ENCODE data around the gene GNG7. TPM values are rescaled to one million over a fixed set of nuclear protein-coding genes. Genes with fewer than 3 reads are reported as not detected.

Gene GNG7
- total and polyA plus RNA-seq, 2 donors (not counting 3 experiments of a cell fraction or from before 2014, with no cell fraction given) = 0.29 to 0.84 TPM

DNA sequence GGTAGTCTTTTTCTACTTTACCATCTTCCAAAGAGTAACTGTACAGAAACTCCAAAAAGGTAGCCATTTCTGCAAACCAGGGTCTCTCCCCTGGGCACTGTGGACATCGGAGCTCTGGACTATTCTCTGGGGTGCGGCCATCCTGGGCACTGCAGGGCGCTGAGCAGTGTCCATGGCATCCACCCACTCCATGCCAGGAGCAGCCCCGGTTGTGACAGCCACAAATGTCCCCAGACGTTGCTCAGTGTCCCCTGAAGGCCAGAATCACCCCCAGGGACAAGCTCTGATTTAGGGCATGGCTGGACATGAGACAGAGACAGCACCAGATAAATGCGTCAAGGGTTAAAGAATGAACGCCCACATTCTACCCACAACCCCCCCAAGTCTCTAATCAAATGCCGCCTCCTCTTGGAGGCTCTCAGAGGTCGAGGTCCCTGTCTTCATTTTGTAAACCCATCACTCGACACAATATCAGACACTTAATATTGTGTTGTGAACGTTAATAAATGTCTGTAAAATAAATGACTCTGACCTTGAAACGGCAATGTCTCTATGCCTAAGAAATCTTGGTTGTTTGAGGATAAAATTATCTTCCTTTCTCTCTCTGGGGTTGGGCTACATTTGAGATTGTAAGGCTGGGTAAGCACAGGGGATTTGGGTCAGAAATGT lies 8.9 kb downstream of the GNG7 start:
- dilution Hi-C loops (cut with MboI; ENCODE audit: extremely low pct_ligation_motif_present, low sequenced_read_pairs) = loop anchor here (10.0 kb wide), 1 partner anchor 61 kb away; no protein-coding TSS in a partner anchor
- ChIA-PET POLR2A (no interaction called here), CTCF (no interaction called here)
- no peaks in the 10 kb centered on the region for H3K9me1 ChIP-seq (replicated peaks; ENCODE audit: control insufficient read depth, extremely low read depth, insufficient read depth, low read length)
- no peak overlapping the region for H3K4me3 ChIP-seq (replicated peaks in 1 of 3; ENCODE audit: insufficient read depth in 1 of 3, low read depth in 1 of 3, low read length in 3 of 3)
- no peak overlapping the region for H3K27ac ChIP-seq (ENCODE audit: insufficient read depth, low read depth, low read length)
- no peak for TF ChIP-seq EZH2 (IDR thresholded peaks at IDR 0.05; ENCODE audit: borderline replicate concordance, low read depth, low read length, severe bottlenecking)
- no peak for TF ChIP-seq GATA2 (IDR thresholded peaks at IDR 0.05; ENCODE audit: insufficient read depth, insufficient read length, low read depth, low read length)
- TF ChIP-seq POLR2AphosphoS5 (IDR thresholded peaks at IDR 0.05; ENCODE audit: insufficient read depth, low read depth, low read length) = no peak
- TF ChIP-seq JUN (IDR thresholded peaks at IDR 0.05; ENCODE audit: borderline replicate concordance, insufficient read depth, insufficient read length, low read depth) = no peak
- TF ChIP-seq, protein P1, sequence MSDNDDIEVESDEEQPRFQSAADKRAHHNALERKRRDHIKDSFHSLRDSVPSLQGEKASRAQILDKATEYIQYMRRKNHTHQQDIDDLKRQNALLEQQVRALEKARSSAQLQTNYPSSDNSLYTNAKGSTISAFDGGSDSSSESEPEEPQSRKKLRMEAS (IDR thresholded peaks at IDR 0.05; ENCODE audit: insufficient read depth, insufficient read length) = no peak
- no peak for TF ChIP-seq MYC (IDR thresholded peaks at IDR 0.05; ENCODE audit: low read depth, low read length)
- TF ChIP-seq, protein P2, sequence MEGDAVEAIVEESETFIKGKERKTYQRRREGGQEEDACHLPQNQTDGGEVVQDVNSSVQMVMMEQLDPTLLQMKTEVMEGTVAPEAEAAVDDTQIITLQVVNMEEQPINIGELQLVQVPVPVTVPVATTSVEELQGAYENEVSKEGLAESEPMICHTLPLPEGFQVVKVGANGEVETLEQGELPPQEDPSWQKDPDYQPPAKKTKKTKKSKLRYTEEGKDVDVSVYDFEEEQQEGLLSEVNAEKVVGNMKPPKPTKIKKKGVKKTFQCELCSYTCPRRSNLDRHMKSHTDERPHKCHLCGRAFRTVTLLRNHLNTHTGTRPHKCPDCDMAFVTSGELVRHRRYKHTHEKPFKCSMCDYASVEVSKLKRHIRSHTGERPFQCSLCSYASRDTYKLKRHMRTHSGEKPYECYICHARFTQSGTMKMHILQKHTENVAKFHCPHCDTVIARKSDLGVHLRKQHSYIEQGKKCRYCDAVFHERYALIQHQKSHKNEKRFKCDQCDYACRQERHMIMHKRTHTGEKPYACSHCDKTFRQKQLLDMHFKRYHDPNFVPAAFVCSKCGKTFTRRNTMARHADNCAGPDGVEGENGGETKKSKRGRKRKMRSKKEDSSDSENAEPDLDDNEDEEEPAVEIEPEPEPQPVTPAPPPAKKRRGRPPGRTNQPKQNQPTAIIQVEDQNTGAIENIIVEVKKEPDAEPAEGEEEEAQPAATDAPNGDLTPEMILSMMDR (IDR thresholded peaks at IDR 0.05; ENCODE audit: extremely low read depth in 1 of 2, insufficient read depth in 1 of 2, low read depth in 1 of 2, low read length in 2 of 2) = no peak
- TF ChIP-seq POLR2A (IDR thresholded peaks at IDR 0.05; ENCODE audit: low read depth, low read length) = no peak
- no peak for TF ChIP-seq FOS (IDR thresholded peaks at IDR 0.05; ENCODE audit: borderline replicate concordance, insufficient read depth, low read length)
- H3K9me3 ChIP-seq (replicated peaks; ENCODE audit: control insufficient read depth, insufficient read depth, low read length) = no peaks in the 10 kb centered on the region
- H3K27me3 ChIP-seq (ENCODE audit: control insufficient read depth in 2 of 2, insufficient read depth in 2 of 2, low read length in 2 of 2) = no peaks in the 10 kb centered on the region
- intact Hi-C loops (cut with micrococcal nuclease) = no loop called here
- H3K79me2 ChIP-seq (ENCODE audit: control insufficient read depth, insufficient read depth, low read length) = no peaks in the 10 kb centered on the region
- H3K36me3 ChIP-seq (ENCODE audit: control insufficient read depth in 2 of 2, extremely low read depth in 1 of 2, insufficient read depth in 2 of 2, low read length in 2 of 2) = no peaks in the 10 kb centered on the region
- H3K4me2 ChIP-seq (ENCODE audit: insufficient read depth, low read length) = no peak overlapping the region
- BruUV-seq (replicated peaks) = no TSS peak
- no peaks in the 10 kb centered on the region for H4K20me1 ChIP-seq (replicated peaks; ENCODE audit: control insufficient read depth, extremely low read depth, insufficient read depth, low read length)
- FAIRE-seq (no peak), DNase-seq (ENCODE audit: low read depth, low spot score) (no peak)
- no peak overlapping the region for H2AFZ ChIP-seq (ENCODE audit: low read depth, low read length)
- no peak overlapping the region for H3K9ac ChIP-seq (replicated peaks; ENCODE audit: extremely low read depth, insufficient read depth, low read length)
- peaks cover 10% of the 10 kb centered on the region for H3K4me1 ChIP-seq (ENCODE audit: control insufficient read depth, extremely low read depth, insufficient read depth, low read length)

Data from endothelial cell of umbilical vein (primary cell).